Left renal cortex interstitium (tissue), 4 donors: ENCODE results near the gene SDK2. TPM values are rescaled to one million over a fixed set of nuclear protein-coding genes. Genes with fewer than 3 reads are reported as not detected.
A peak's percentile ranks its signal among the peaks of the same experiment; 100 is the strongest.
"Not testable (repeated sequence)": the region's sequence is repeated elsewhere in the genome, so short reads cannot be mapped to it uniquely, and the experiment has no call there.

Experiments
- DNase-seq, 4 donors: peaks; one replicate each; pipeline ENCODE4 v3.0.0-alpha.2; 2013; ENCODE audit warnings: low read depth in 4 of 4, low spot score in 2 of 4, missing footprints in 1 of 4
- polyA plus RNA-seq, 4 donors: library from polyadenylated mRNA; unstranded; fragments of 120-200 nt; gene quantifications; one replicate each; pipeline ENCODE4 v1.2.1, GENCODE V29; 2013; ENCODE audit not compliant: insufficient read length in 4 of 4

The SDK2 gene
- polyA plus RNA-seq, 4 donors, result 8.8 to 12.2 (median 9.9) TPM

DNA sequence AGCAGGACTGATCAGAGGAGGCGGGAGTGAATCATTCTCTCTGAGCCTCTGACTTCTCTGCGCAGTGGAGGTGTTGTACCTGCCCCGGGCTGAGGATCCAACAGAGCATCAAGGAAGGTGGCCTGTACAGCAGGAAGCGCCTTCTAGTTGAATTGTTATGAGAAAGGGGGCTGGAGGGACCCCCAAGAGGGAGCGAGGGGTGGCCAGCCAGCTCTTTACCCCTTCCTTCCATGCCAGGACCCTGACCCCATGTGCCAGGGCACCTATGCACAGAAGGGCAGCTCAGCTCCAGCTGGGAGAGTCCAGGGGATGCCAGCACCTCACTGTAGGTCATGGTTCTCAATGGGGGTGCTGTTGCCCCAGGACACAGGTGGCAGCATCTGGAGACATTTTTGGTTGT lies 149.3 kb downstream of the SDK2 start:
- DNase-seq, result no peak

GRCh38 chr17:73493956-73494926 lies 150.0 kb downstream of the SDK2 start:
- DNase-seq, result no peak

- DNase-seq, result peak in 3 of 4 donors; percentile 34 to 69 (median 49)
Measured at GRCh38 chr17:73492821-73493814, 151.1 kb downstream of the SDK2 start.

DNA sequence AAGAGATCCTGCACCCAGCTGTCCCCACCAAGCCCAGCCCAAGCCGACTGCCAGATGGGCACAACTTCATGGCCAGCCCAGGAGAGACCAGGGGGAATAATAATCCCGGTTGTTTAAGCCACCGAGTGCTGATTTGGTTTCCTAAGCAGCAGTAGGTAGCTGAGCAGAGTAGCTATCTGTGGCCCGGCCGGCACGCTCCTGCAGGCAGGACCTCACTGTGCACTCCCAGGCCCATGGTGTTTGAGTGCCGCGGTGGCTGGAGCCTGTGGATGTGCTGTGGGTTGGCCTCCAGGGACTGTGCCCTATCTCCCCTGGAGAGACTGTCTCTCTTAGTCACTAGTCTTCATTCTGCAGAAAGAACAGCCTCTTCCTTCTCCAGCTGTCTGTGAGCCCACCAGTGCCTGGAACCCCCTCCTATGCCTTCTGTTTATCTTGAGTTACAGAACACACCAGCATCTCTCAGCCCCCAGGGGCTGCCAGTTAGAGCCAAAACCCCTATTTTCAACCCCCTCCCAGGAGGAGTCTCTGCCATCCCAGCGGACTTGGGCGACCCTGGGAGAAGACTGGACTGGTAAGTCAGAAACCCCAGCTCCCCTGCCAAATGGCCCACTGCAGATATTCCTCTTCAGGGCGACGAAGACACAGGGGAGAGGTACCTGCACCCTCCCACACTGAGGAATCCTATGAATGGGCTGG lies 152.0 kb downstream of the SDK2 start:
- no peak for DNase-seq

GRCh38 chr17:73491648-73492047 lies 152.6 kb downstream of the SDK2 start:
- DNase-seq, result no peak

- DNase-seq, result no peak
Measured at GRCh38 chr17:73490851-73491250, 153.4 kb downstream of the SDK2 start.

GRCh38 chr17:73489991-73490390 lies 154.3 kb downstream of the SDK2 start:
- no peak for DNase-seq

GRCh38 chr17:73489333-73489732 lies 154.9 kb downstream of the SDK2 start:
- no peak for DNase-seq

- no peak for DNase-seq
Measured at GRCh38 chr17:73485130-73485529, 159.1 kb downstream of the SDK2 start.

DNA sequence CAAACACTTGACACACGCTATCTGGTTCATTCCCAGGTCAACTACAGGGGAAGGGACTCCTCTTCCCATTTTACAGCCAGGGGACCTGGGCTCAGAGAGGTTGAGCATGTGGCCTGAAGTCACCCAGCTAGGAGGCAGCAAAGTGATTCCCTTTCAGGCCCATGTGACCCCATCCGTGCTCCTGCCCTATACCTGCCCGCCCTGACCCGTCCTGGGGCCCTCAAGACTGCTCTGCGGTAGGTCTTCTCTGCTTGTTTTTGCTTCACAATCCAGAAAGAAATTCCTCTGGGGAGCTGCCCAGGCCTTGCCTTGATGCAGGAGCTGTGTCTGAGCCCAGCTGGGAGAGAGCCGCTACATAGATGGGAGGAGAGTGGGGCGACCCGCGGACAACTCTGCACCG lies 161.4 kb downstream of the SDK2 start:
- no peak for DNase-seq

GRCh38 chr17:73482251-73482716 lies 162.0 kb downstream of the SDK2 start:
- no peak for DNase-seq

- no peak for DNase-seq
Measured at GRCh38 chr17:73481676-73482075, 162.6 kb downstream of the SDK2 start.

- no peak for DNase-seq
Measured at GRCh38 chr17:73480740-73481139, 163.5 kb downstream of the SDK2 start.

DNA sequence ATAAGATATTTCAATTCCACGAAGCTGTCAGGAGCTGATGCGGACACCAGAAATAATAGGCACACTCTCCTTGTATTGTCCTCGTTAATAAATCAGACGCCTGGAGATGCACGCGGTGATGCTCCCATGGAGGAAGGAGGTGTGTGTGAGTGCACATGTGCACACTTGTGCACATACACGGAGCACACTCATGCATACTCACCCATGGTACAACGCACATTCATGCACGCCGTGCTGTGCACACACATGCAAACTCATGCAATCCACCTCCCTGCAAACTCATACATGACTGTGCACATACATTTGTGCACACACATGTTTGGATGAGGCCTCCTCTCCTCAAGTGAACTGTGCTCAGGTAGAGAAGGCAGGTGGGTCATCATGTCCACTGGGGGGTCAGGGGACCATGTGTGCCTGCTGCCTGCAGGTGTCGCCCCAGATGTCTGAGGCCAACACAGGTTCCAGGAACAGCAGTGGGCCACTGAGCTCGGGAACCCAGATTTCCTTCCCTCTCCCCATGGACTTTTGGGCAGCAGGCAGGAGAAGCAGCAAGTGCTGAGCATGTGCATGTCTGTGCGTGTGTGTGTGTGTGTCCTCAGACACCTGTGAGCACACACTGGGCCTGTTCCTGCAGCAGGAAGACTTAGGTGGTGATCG lies 165.3 kb downstream of the SDK2 start:
- no peak for DNase-seq

- DNase-seq, result no peak
Measured at GRCh38 chr17:73478334-73478733, 165.9 kb downstream of the SDK2 start.

DNA sequence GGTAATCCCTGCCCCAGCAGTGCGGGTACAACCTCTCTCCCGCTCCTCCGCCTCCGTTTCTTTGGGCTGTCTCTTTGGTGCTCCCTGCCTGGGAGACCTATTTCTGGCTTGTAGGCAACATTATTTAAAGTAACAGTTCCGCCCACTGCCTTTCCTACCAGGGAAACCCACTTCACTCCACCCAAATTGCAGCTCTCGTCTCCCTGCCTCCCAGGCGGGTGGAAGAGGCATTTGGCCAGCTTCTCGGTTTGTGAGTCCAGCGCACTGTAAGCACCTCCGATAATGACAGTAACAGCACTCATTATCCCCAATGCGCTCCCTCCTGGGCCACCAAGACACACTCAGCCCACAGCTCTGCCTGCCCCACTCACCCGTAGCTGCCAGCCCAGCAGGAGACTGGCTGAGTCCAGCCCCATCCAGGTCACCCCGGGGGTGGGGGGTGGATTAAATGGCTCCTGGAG lies 167.3 kb downstream of the SDK2 start:
- DNase-seq, result no peak

DNA sequence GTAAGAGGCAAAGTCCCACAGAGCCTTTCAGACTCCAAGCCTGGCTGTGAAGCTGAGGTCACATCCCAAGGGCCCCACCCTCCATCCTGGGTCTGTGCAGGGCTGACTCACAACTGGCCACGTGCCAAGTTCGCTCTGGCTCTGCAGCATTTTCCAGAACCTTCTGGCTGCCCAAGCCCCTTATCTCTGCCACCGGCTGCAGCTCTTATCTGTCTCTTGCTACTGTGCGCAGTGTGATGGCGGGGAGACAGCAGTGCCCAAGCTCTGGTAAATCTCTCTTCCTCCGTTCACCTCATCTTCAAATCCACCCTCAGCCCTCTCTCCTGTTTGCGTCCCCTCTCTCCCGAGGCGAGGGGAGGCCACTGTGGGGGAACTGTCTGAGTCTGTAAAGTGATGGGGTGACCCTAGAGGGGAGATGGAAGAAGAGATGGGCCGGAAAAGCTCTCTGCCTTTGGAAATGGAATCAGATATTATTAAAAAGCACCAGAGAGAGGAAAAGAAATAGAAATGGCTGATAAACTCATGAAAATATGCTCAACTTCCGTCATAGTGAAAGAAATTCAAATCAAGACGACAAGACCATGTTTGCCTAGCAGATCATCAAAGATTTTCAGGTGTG lies 169.8 kb downstream of the SDK2 start:
- DNase-seq, result no peak

DNA sequence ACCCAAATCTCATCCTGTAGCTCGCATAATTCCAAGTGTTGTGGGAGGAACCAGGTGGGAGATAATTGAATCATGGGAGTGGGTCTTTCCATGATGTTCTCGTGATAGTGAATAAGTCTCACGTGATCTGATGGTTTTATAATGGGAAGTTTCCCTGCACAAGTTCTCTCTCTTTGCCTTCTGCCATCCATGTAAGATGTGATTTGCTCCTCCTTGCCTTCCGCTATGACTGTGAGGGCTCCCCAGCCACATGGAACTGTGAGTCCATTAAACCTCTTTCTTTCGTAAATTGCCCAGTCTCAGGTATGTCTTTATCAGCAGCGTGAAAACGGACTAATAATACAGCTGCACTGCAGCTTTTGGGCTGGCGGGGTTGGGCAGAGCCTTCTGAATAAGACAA lies 171.5 kb downstream of the SDK2 start:
- not testable (repeated sequence) for DNase-seq

- DNase-seq, result no peak
Measured at GRCh38 chr17:73471924-73472323, 172.3 kb downstream of the SDK2 start.
